ENCODE data around the gene ZNF181. TPM values are rescaled to one million over a fixed set of nuclear protein-coding genes. Genes with fewer than 3 reads are reported as not detected.

Gene ZNF181
- total and polyA plus RNA-seq, 8 donors: 5.3 to 12.1 (median 7.5) TPM

DNA sequence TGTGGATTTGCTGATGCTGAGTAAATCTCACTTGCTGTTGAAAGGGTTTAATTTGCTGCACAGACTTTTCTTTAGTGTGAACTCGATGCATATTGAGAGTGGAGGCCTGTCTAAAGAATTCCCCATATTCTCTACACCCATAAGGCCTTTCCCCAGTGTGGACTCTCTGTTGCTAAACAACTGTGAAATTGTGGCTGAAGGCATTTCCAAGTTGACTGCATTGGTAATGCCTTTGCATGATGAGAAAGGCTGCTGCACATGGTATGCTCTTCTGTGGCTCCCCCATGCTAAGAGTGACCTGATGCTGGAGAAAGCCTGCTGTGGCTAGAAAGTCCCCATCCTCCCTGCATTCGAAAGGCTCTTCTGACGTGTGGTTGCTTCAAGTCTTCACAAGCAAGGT is 45.6 kb downstream of the ZNF181 start:
- no peak for FAIRE-seq

DNA sequence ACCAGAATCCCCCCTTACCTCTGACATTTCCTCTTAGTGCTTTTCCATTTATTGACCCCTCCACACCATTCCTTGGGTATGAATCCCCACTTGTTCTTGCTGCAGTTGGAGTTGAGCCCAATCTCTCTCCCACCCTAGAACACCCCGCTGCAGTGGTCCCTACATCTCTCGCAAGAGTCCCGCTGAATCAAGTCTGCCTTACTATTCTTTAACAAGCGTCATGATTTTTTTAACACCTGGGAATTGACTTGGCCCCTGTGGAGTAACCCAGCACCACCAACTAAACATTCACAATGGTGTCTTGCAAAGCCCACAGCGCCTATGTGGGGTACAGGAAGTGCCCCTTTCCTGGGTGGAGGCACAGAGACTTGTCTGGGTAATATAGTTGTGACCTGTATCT is 52.2 kb downstream of the ZNF181 start:
- Histone ChIP-seq H3K27me3 (no peaks in the 10 kb centered on the region), H3K27ac (no peak overlapping the region), H3K4me1 (no peaks in the 10 kb centered on the region), H3K4me3 (no peak overlapping the region), H3K9me3 (no peaks in the 10 kb centered on the region), H3K36me3 (no peaks in the 10 kb centered on the region)
- 75 to 78% methylated on average over 5 of the region's 5 CpGs for WGBS, 2 donors
- FAIRE-seq (no peak), DNase-seq (no peak), ATAC-seq (no peak)
- intact Hi-C loops (cut with DNase I): no loop called here
- TF ChIP-seq, protein P1, sequence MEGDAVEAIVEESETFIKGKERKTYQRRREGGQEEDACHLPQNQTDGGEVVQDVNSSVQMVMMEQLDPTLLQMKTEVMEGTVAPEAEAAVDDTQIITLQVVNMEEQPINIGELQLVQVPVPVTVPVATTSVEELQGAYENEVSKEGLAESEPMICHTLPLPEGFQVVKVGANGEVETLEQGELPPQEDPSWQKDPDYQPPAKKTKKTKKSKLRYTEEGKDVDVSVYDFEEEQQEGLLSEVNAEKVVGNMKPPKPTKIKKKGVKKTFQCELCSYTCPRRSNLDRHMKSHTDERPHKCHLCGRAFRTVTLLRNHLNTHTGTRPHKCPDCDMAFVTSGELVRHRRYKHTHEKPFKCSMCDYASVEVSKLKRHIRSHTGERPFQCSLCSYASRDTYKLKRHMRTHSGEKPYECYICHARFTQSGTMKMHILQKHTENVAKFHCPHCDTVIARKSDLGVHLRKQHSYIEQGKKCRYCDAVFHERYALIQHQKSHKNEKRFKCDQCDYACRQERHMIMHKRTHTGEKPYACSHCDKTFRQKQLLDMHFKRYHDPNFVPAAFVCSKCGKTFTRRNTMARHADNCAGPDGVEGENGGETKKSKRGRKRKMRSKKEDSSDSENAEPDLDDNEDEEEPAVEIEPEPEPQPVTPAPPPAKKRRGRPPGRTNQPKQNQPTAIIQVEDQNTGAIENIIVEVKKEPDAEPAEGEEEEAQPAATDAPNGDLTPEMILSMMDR (IDR thresholded peaks at IDR 0.05): no peak

More for the DNA sequence above, 45.6 kb downstream of the ZNF181 start:
- TF ChIP-seq, protein P1 (IDR thresholded peaks at IDR 0.05): no peak
- H3K4me3 ChIP-seq: no peak overlapping the region
- intact Hi-C loops (cut with DNase I): no loop called here
- DNase-seq (no peak), ATAC-seq (no peak)
- no peaks in the 10 kb centered on the region for H3K36me3 ChIP-seq
- H3K4me1 ChIP-seq: no peaks in the 10 kb centered on the region
- H3K27me3 ChIP-seq: no peaks in the 10 kb centered on the region
- 54 to 65% methylated on average over 3 of the region's 3 CpGs for WGBS, 2 donors
- H3K9me3 ChIP-seq: no peaks in the 10 kb centered on the region
- no peak overlapping the region for H3K27ac ChIP-seq

DNA sequence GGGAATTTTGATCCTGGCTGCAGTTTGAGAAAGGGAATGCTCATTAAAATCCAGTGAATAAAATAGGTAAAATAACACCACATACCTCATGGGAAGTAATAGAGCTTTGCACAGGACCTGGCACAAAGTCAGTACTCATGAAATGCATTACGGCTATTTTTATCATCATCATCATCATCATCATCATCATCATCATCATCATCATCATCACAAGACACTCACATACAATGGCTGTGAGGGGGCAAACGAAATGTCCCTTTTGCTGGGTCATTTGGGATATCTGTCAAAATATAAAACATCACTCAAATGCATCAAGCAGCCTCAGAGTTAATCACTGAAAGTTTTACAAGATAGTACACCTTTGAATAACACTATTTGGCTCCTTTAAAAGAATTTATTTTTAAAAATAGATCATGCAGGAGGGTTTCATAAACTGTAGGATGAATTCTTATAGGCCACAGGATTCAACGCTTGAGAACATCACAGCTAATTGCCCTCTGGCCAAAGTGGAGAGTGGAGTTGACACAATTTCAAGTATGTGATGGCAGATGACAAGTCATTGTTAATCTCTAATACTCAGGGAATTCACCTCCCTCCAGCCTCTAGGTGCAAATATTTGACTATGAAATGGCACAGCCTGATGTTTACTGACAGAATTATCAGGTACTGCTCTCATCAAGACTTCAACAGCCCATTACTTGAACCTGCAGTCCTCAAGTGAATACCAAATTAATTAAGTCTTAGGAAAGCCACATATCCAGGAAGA is 53.2 kb downstream of the ZNF181 start:
- FAIRE-seq: no peak
- Histone ChIP-seq H3K4me1 (no peaks in the 10 kb centered on the region), H3K27ac (no peak overlapping the region), H3K27me3 (no peaks in the 10 kb centered on the region), H3K36me3 (no peaks in the 10 kb centered on the region), H3K4me3 (no peak overlapping the region), H3K9me3 (no peaks in the 10 kb centered on the region)
- 53 to 61% methylated on average over 3 of the region's 3 CpGs for WGBS, 2 donors
- TF ChIP-seq, protein P1 (IDR thresholded peaks at IDR 0.05): no peak
- ATAC-seq: no peak
- intact Hi-C loops (cut with DNase I): no loop called here
- DNase-seq: no peak

DNA sequence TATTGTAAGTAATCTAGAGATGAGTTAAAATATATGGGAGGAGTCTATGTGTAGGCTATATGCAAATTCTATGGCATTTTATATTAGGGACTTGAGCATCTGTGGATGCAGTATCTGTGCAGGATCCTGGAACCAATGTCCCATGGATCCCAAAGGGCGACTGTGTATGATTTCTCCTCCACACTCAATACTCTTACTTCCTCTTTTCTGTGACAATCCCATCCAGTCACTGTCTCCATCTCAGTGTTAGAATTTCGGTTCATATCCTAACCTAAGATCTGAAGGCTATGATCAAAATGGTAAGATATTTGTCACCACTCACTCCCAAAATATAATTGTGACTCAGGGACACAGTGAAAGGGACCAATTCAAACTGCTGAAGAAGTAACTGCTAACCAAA is 54.0 kb downstream of the ZNF181 start:
- TF ChIP-seq, protein P1 (IDR thresholded peaks at IDR 0.05): no peak
- no peaks in the 10 kb centered on the region for H3K27me3 ChIP-seq
- DNase-seq: no peak
- H3K4me3 ChIP-seq: no peak overlapping the region
- ATAC-seq: no peak
- no peak for FAIRE-seq
- H3K36me3 ChIP-seq: no peaks in the 10 kb centered on the region
- intact Hi-C loops (cut with DNase I): no loop called here
- H3K27ac ChIP-seq: no peak overlapping the region
- no peaks in the 10 kb centered on the region for H3K4me1 ChIP-seq
- no peaks in the 10 kb centered on the region for H3K9me3 ChIP-seq
- 47 to 55% methylated on average over 2 of the region's 2 CpGs for WGBS, 2 donors

DNA sequence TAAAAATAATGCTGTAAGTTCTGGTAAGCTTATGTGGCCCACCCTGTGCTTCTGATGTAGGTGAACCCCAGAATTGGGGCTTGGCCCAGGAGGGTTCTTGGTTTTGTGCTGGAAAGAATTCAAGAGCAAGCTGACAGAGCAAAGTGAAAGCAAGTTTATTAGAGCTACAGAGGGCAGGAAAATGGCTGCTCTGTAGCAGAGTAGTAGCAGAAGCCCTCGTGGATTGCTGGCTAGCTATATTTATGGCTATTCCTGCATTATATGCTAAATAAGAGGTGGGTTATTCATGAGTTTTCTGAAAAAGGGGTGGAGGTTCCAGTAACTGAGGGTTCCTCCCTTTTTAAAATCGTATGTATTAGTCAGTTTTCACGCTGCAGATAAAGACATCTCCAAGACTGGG is 59.5 kb downstream of the ZNF181 start:
- Histone ChIP-seq H3K27me3 (no peaks in the 10 kb centered on the region), H3K4me1 (no peaks in the 10 kb centered on the region), H3K36me3 (no peaks in the 10 kb centered on the region), H3K27ac (no peak overlapping the region), H3K4me3 (no peak overlapping the region), H3K9me3 (no peaks in the 10 kb centered on the region)
- TF ChIP-seq, protein P1 (IDR thresholded peaks at IDR 0.05): no peak
- DNase-seq: no peak
- 37 to 65% methylated on average over 3 of the region's 3 CpGs for WGBS, 2 donors
- no peak for ATAC-seq
- intact Hi-C loops (cut with DNase I): no loop called here
- FAIRE-seq: no peak

All from pancreas (tissue), 10 donors.